VCaP (cell line): ENCODE measurements around the gene ATG13.

ENCODE experiments used
- H3K27ac ChIP-seq: fragments of 450-650 bp; 2 replicates; pipeline ENCODE4 v1.5.1; 2017
- CTCF ChIP-seq: fragments of 450-650 bp; conservative IDR thresholded peaks from 2 replicates; pipeline ENCODE4 v1.5.1; 2017; ENCODE audit warnings: mild to moderate bottlenecking, moderate library complexity

ATG13 gene

GRCh38 chr11:46677991-46678740 is 60.8 kb downstream of the ATG13 start:
- no peak for TF ChIP-seq CTCF
- no peak overlapping the region for H3K27ac ChIP-seq

- TF ChIP-seq CTCF = no peak
These were observed 61.4 kb downstream of the ATG13 start for GRCh38 chr11:46678741-46679130.

GRCh38 chr11:46679241-46680163 is 62.1 kb downstream of the ATG13 start:
- TF ChIP-seq CTCF = no peak
- no peak overlapping the region for H3K27ac ChIP-seq

More at GRCh38 chr11:46678741-46679130, 61.4 kb downstream of the ATG13 start:
- no peak overlapping the region for H3K27ac ChIP-seq

- no peak overlapping the region for H3K27ac ChIP-seq
- TF ChIP-seq CTCF = no peak
These were observed 62.9 kb downstream of the ATG13 start for GRCh38 chr11:46680164-46680760.

GRCh38 chr11:46680815-46681214 is 63.5 kb downstream of the ATG13 start:
- no peak for TF ChIP-seq CTCF
- H3K27ac ChIP-seq = no peak overlapping the region

GRCh38 chr11:46681814-46682213 is 64.5 kb downstream of the ATG13 start:
- TF ChIP-seq CTCF = no peak
- H3K27ac ChIP-seq = no peak overlapping the region
